Measurements from ENCODE around the gene TMEM270. TPM values are rescaled to one million over a fixed set of nuclear protein-coding genes. Genes with fewer than 3 reads are reported as not detected.

TMEM270 gene
- total and polyA plus RNA-seq, 2 of the 8 experiments (the other 6 are each of a cell fraction or from before 2014, with no cell fraction given): 0.26 TPM; not detected in 1

DNA sequence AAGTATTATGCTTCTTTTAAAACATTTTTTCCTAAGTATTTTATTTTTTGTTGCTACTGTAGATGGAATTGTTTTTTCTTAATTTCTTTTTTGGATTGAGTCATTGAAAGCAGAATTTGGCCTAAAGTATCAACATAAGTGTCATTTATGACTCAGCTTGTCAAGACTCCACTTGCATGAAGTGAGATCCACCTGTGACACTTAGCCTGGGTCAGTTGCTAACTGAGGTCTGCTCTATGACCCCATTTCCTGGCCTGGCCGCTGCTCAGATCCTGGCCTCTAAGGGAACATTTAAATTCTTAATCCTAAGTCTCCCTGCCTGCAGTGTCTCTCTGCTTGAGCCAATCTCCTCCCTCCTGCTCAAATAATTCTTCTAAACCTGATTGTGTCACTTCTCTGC lies 35.5 kb downstream of the TMEM270 start:
- Histone ChIP-seq H3K36me3 (ENCODE audit: control insufficient read depth in 2 of 4, insufficient read depth in 4 of 4, low read length in 3 of 4) (no peaks in the 10 kb centered on the region), H3K9ac (replicated peaks in 1 of 4; ENCODE audit: extremely low read depth in 1 of 4, low read depth in 3 of 4, low read length in 3 of 4) (no peak overlapping the region), H2AFZ (ENCODE audit: low read length) (no peak overlapping the region), H3K4ac (replicated peaks; ENCODE audit: insufficient read length, low read depth, low read length) (no peak overlapping the region), H4K91ac (replicated peaks; ENCODE audit: insufficient read length, low read length) (no peak overlapping the region), H3K4me1 (replicated peaks in 1 of 4; ENCODE audit: control insufficient read depth in 3 of 4, insufficient read depth in 4 of 4, low read length in 3 of 4) (peaks cover 0 to 6% (median 1%) of the 10 kb centered on the region in 4 experiments; a peak in 4 of 7 replicates), H3K18ac (ENCODE audit: extremely low read depth, low read length) (no peak overlapping the region), H2BK20ac (ENCODE audit: low read length) (no peak overlapping the region), H3K27ac (ENCODE audit: low read depth, low read length) (no peak overlapping the region), H2BK15ac (ENCODE audit: low read length) (no peak overlapping the region), H3K9me3 (ENCODE audit: insufficient read depth in 2 of 2, low read depth in 1 of 2, low read length in 1 of 2) (peaks cover 3 to 5% of the 10 kb centered on the region in 2 experiments; a peak in 1 of 4 replicates), H4K20me1 (replicated peaks in 1 of 2; ENCODE audit: control insufficient read depth in 1 of 2, insufficient read depth in 2 of 2, low read length in 2 of 2) (no peaks in the 10 kb centered on the region), H3K4me3 (ENCODE audit: extremely low read depth in 1 of 4, insufficient read depth in 2 of 4, low read depth in 3 of 4, low read length in 4 of 4) (no peak overlapping the region), H3K56ac (replicated peaks; ENCODE audit: insufficient read length, low read depth, low read length) (no peak overlapping the region), H2BK5ac (ENCODE audit: low read depth, low read length) (no peak overlapping the region), H3K27me3 (replicated peaks in 1 of 4; ENCODE audit: control insufficient read depth in 3 of 4, extremely low read depth in 1 of 4, insufficient read depth in 3 of 4, low read length in 3 of 4) (no peaks in the 10 kb centered on the region), H3K14ac (ENCODE audit: insufficient read length) (no peak overlapping the region), H3K23ac (ENCODE audit: insufficient read length) (no peak overlapping the region), H3K79me1 (ENCODE audit: low read depth, low read length) (no peaks in the 10 kb centered on the region), H3K23me2 (ENCODE audit: low read depth, low read length) (no peaks in the 10 kb centered on the region), H2AK5ac (ENCODE audit: low read depth, low read length) (no peak overlapping the region), H3K4me2 (ENCODE audit: insufficient read depth in 1 of 2, low read depth in 2 of 2, low read length in 2 of 2) (no peak overlapping the region), H2BK120ac (replicated peaks; ENCODE audit: low read depth, low read length) (no peak overlapping the region), H2BK12ac (ENCODE audit: low read depth, low read length) (no peak overlapping the region), H4K5ac (ENCODE audit: insufficient read length, low read depth, low read length) (no peak overlapping the region), H3K79me2 (ENCODE audit: control insufficient read depth in 1 of 2, insufficient read depth in 2 of 2, low read length in 2 of 2) (no peaks in the 10 kb centered on the region), H4K8ac (ENCODE audit: extremely low read depth, insufficient read depth, low read length) (no peak overlapping the region)
- FAIRE-seq: no peak
- DNase-seq (ENCODE audit: low read depth in 1 of 2, low spot score in 2 of 2): no peak
- 86% methylated on average over 1 of the region's 1 CpG; no CpG with 5 or more reads in 1 of the 2 experiments for WGBS, 2 experiments (ENCODE audit: extremely low coverage in 1 of 2, insufficient coverage in 1 of 2, insufficient read length in 1 of 2, insufficient replicate concordance in 2 of 2, low coverage in 1 of 2, low lambda C conversion rate in 2 of 2, missing lambda C conversion rate in 1 of 2)
- CTCF ChIA-PET (ENCODE audit: partially characterized antibody): interaction anchor here (0.8 to 2.1 kb wide), 3 partner anchors 82 to 285 kb away, joined by 3 to 8 read pairs (median 3); no protein-coding TSS in a partner anchor
- POLR2A ChIA-PET (ENCODE audit: partially characterized antibody): interaction anchor here (1.1 kb wide), 1 partner anchor 66 kb away, joined by 4 read pairs; no protein-coding TSS in a partner anchor
- TF ChIP-seq, protein P1, sequence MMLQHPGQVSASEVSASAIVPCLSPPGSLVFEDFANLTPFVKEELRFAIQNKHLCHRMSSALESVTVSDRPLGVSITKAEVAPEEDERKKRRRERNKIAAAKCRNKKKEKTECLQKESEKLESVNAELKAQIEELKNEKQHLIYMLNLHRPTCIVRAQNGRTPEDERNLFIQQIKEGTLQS (IDR thresholded peaks at IDR 0.05; ENCODE audit: insufficient read depth, low read depth, low read length): no peak
- TF ChIP-seq BACH1 (IDR thresholded peaks at IDR 0.05; ENCODE audit: low read length): no peak
- TF ChIP-seq ZNF274 (IDR thresholded peaks at IDR 0.05; ENCODE audit: borderline replicate concordance, extremely low read depth, low read length): no peak
- no peak for TF ChIP-seq ATF2 (IDR thresholded peaks at IDR 0.05; ENCODE audit: low read length)
- no peak for TF ChIP-seq SUZ12 (IDR thresholded peaks at IDR 0.05; ENCODE audit: low read length)
- TF ChIP-seq, protein P2, sequence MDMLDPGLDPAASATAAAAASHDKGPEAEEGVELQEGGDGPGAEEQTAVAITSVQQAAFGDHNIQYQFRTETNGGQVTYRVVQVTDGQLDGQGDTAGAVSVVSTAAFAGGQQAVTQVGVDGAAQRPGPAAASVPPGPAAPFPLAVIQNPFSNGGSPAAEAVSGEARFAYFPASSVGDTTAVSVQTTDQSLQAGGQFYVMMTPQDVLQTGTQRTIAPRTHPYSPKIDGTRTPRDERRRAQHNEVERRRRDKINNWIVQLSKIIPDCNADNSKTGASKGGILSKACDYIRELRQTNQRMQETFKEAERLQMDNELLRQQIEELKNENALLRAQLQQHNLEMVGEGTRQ (IDR thresholded peaks at IDR 0.05; ENCODE audit: low read length): no peak
- no peak for TF ChIP-seq BRCA1 (IDR thresholded peaks at IDR 0.05; ENCODE audit: low read depth, low read length)
- TF ChIP-seq KDM4A (IDR thresholded peaks at IDR 0.05; ENCODE audit: low read depth, low read length, severe bottlenecking): no peak
- TF ChIP-seq TAF1 (IDR thresholded peaks at IDR 0.05; ENCODE audit: low read depth, low read length): no peak
- TF ChIP-seq GABPA (IDR thresholded peaks at IDR 0.05; ENCODE audit: borderline replicate concordance, insufficient read depth, low read length): no peak
